Epithelial cell of proximal tubule (primary cell): ENCODE measurements around the gene PCMT1. TPM values are rescaled to one million over a fixed set of nuclear protein-coding genes. Genes with fewer than 3 reads are reported as not detected.
"Not testable (repeated sequence)": the region's sequence is repeated elsewhere in the genome, so short reads cannot be mapped to it uniquely, and the experiment has no call there.

ENCODE experiments used
- DNase-seq: peaks from one replicate; pipeline ENCODE4 v3.0.0-alpha.2; 2011; ENCODE audit warnings: low read depth
- H3K4me3 ChIP-seq: 2 replicates; pipeline ENCODE4 v1.5.1; 2011; ENCODE audit warnings: low read depth, mild to moderate bottlenecking, low read length
- total RNA-seq: library from RNA; depleted of rRNA; stranded (reverse); fragments of >200 nt; gene quantifications from 2 replicates; pipeline ENCODE4 v1.2.3, GENCODE V29; 2015
- TF ChIP-seq, protein P1 (sequence below): conservative IDR thresholded peaks from 2 replicates; pipeline ENCODE4 v1.5.1; 2012; ENCODE audit warnings: low read depth, mild to moderate bottlenecking, low read length

Gene PCMT1
- total RNA-seq, 1 donor from 2014 or later: 110 TPM

DNA sequence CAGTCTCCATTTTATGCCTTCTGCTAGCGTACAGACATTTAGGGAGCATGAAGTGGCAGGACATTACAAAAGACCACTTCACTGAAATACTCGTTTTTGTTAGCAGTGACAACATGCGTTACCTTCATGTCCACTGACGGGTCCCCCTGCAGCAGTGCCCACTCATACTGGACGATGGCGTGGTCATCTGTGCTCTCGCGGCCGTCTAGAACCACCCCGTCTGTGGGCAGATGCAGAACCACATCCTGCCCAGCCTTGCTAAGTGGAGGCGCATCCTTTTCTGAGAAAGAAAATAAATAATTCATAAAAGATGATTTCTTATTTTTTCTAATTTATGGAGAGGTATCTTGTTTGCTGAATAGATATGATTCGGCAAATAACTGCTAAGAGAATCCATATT lies 103.3 kb downstream of the PCMT1 start:
- H3K4me3 ChIP-seq: no peak overlapping the region
- TF ChIP-seq, protein P1, sequence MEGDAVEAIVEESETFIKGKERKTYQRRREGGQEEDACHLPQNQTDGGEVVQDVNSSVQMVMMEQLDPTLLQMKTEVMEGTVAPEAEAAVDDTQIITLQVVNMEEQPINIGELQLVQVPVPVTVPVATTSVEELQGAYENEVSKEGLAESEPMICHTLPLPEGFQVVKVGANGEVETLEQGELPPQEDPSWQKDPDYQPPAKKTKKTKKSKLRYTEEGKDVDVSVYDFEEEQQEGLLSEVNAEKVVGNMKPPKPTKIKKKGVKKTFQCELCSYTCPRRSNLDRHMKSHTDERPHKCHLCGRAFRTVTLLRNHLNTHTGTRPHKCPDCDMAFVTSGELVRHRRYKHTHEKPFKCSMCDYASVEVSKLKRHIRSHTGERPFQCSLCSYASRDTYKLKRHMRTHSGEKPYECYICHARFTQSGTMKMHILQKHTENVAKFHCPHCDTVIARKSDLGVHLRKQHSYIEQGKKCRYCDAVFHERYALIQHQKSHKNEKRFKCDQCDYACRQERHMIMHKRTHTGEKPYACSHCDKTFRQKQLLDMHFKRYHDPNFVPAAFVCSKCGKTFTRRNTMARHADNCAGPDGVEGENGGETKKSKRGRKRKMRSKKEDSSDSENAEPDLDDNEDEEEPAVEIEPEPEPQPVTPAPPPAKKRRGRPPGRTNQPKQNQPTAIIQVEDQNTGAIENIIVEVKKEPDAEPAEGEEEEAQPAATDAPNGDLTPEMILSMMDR: no peak
- no peak for DNase-seq

DNA sequence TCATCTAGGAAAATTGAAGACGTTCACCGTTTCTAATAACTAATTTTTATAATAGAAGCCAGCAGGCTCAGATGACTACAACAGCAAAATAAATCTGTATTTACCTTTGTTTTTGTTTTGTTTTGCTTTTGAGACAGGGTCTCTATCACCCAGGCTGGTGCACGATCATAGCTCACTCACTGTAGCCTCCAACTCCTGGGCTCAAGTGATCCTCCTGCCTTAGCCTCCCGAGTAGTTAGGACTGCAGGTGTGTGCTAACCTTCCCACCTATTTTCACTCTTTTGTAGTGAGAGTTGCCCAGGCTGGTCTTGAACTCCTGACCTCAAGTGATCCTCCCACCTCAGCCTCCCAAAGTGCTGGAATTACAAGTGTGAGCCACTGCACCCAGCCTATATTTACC lies 104.5 kb downstream of the PCMT1 start:
- not testable (repeated sequence) for H3K4me3 ChIP-seq

GRCh38 chr6:149854532-149854931 lies 105.0 kb downstream of the PCMT1 start:
- H3K4me3 ChIP-seq: no peak overlapping the region
- no peak for DNase-seq
- TF ChIP-seq, protein P1: no peak

More for the DNA sequence above, 104.5 kb downstream of the PCMT1 start:
- not testable (repeated sequence) for DNase-seq

DNA sequence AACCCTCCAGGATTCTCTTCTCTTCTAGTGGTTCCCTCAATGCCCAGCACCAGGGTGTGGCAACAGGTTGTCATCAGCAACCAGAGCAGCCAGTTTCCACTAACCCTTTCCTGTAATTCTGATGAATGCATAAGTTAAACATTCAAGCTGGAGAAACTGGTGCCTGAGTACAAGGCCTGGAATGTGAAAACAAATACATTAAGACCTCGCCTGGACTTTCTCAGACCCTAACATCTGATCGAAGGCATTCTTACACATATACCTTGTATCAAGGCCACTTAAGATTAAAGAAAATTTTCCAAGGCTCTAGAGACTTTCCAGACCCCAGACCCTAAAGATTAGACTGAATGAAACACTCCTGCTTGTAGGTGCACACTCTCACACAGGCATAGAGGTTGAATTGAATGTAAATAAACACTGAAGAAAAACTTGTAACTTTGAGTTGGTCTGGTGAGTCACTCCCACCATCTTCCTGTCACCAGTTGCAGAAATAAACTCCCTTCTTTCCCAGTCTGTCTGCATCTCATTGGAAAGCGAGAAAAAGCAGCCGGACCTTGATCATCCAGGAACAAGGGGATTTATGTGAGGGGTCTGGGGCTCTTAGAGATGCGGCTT lies 105.6 kb downstream of the PCMT1 start:
- TF ChIP-seq, protein P1: no peak
- peak overlapping the region; percentile 17 for H3K4me3 ChIP-seq
- DNase-seq: no peak

DNA sequence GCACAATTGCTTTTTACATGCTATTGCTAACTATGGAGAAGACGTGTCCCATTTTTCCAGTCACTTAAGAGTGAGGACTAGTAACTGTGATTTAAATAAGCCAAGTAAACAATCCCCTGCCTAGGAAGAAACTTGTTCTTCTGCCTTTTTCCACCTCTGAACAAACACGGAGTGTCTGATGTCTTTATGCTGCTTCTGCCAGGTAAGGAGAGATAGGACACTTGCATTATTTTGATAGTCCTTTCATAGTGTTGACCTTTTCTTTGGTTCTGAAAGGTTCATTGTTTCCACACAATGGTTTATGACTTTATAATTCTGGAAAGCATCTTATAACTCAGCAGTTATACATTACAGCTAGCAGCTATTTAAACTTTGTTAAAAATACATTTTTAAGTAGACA lies 106.2 kb downstream of the PCMT1 start:
- no peak for DNase-seq
- TF ChIP-seq, protein P1: no peak
- H3K4me3 ChIP-seq: peak overlapping the region; percentile 17

- H3K4me3 ChIP-seq: no peak overlapping the region
- no peak for DNase-seq
- TF ChIP-seq, protein P1: no peak
Observed at GRCh38 chr6:149856256-149856994, 106.9 kb downstream of the PCMT1 start.

GRCh38 chr6:149857541-149857940 lies 108.0 kb downstream of the PCMT1 start:
- H3K4me3 ChIP-seq: no peak overlapping the region
- DNase-seq: no peak
- TF ChIP-seq, protein P1: no peak
